ENCODE measurements around the gene UNC13B. TPM values are rescaled to one million over a fixed set of nuclear protein-coding genes. Genes with fewer than 3 reads are reported as not detected.

Gene UNC13B
- total and polyA plus RNA-seq, 2 of the 13 experiments (the other 11 are each of a cell fraction or from before 2014, with no cell fraction given), result 14.0 to 18.3 TPM

DNA sequence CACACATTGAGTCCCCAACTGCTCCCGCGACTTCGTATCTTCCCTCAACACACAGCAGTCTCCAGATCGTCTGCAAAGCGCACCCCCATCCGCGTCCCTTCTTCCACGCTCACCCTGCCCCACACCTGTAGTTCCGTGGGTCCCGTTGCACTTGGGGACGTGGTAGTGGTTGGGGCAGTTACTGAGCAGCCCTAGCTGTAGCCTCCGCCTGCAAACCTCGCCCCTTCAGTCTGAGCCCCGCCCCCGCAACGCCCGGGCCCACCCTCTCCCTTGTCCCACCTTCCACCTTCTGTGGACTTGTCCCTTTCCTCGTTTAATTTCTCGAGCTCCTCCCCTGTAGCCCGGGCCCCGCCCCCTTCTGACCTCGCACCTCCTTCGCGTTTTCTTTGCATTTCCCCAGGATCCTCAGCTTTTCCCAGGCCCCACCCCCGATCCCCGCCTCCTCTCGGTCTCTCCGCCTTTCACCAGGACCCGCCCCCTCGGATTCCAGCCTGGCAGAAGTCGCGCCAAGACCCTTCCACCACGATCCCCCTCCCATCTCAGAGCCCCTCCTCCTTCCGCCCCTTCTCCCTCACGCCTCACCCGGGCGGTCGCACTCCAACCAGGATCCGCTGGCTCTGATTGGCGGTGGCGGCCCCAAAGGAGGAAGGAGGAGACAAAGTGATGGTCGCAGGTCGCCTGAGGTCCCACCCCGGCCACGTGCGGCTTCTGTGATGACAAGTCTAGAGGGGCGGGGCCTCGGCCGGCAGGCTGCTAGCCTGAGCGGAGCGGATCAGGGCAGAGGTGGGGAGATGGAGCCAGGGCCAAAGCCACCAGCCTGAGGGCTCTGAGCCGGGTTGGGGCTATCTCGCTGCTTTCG lies 45.9 kb upstream of the UNC13B start, which contains the start of gene ATOSB (continued):
- TF ChIP-seq, protein P1, sequence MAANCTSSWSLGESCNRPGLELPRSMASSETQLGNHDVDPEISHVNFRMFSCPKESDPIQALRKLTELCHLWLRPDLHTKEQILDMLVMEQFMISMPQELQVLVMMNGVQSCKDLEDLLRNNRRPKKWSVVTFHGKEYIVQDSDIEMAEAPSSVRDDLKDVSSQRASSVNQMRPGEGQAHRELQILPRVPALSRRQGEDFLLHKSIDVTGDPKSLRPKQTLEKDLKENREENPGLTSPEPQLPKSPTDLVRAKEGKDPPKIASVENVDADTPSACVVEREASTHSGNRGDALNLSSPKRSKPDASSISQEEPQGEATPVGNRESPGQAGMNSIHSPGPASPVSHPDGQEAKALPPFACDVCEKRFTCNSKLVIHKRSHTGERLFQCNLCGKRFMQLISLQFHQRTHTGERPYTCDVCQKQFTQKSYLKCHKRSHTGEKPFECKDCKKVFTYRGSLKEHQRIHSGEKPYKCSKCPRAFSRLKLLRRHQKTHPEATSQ (CRISPR knock-in tag; IDR thresholded peaks at IDR 0.05; ENCODE audit: borderline replicate concordance), result no peak
- TF ChIP-seq ZNF891 (CRISPR knock-in tag; IDR thresholded peaks at IDR 0.05) (0 out of 2 replicates have a peak, but pooled peaks have one; percentile 11), ARNTL (CRISPR knock-in tag; IDR thresholded peaks at IDR 0.05) (peak; percentile 95), CBX1 (IDR thresholded peaks at IDR 0.05; ENCODE audit: low read depth) (peak; percentile 32), ZKSCAN8 (CRISPR knock-in tag; IDR thresholded peaks at IDR 0.05; ENCODE audit: borderline replicate concordance) (no peak), ZNF550 (CRISPR knock-in tag; IDR thresholded peaks at IDR 0.05; ENCODE audit: borderline replicate concordance) (no peak), ZMYM4 (CRISPR knock-in tag; IDR thresholded peaks at IDR 0.05) (peak; percentile 48; the same call in 1 of the 2 replicates)
- TF ChIP-seq, protein P2, sequence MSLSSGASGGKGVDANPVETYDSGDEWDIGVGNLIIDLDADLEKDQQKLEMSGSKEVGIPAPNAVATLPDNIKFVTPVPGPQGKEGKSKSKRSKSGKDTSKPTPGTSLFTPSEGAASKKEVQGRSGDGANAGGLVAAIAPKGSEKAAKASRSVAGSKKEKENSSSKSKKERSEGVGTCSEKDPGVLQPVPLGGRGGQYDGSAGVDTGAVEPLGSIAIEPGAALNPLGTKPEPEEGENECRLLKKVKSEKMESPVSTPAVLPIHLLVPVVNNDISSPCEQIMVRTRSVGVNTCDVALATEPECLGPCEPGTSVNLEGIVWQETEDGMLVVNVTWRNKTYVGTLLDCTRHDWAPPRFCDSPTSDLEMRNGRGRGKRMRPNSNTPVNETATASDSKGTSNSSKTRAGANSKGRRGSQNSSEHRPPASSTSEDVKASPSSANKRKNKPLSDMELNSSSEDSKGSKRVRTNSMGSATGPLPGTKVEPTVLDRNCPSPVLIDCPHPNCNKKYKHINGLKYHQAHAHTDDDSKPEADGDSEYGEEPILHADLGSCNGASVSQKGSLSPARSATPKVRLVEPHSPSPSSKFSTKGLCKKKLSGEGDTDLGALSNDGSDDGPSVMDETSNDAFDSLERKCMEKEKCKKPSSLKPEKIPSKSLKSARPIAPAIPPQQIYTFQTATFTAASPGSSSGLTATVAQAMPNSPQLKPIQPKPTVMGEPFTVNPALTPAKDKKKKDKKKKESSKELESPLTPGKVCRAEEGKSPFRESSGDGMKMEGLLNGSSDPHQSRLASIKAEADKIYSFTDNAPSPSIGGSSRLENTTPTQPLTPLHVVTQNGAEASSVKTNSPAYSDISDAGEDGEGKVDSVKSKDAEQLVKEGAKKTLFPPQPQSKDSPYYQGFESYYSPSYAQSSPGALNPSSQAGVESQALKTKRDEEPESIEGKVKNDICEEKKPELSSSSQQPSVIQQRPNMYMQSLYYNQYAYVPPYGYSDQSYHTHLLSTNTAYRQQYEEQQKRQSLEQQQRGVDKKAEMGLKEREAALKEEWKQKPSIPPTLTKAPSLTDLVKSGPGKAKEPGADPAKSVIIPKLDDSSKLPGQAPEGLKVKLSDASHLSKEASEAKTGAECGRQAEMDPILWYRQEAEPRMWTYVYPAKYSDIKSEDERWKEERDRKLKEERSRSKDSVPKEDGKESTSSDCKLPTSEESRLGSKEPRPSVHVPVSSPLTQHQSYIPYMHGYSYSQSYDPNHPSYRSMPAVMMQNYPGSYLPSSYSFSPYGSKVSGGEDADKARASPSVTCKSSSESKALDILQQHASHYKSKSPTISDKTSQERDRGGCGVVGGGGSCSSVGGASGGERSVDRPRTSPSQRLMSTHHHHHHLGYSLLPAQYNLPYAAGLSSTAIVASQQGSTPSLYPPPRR (CRISPR knock-in tag; IDR thresholded peaks at IDR 0.05; ENCODE audit: borderline replicate concordance), result no peak; the same call in 1 of the 2 replicates
- TF ChIP-seq, protein P3, sequence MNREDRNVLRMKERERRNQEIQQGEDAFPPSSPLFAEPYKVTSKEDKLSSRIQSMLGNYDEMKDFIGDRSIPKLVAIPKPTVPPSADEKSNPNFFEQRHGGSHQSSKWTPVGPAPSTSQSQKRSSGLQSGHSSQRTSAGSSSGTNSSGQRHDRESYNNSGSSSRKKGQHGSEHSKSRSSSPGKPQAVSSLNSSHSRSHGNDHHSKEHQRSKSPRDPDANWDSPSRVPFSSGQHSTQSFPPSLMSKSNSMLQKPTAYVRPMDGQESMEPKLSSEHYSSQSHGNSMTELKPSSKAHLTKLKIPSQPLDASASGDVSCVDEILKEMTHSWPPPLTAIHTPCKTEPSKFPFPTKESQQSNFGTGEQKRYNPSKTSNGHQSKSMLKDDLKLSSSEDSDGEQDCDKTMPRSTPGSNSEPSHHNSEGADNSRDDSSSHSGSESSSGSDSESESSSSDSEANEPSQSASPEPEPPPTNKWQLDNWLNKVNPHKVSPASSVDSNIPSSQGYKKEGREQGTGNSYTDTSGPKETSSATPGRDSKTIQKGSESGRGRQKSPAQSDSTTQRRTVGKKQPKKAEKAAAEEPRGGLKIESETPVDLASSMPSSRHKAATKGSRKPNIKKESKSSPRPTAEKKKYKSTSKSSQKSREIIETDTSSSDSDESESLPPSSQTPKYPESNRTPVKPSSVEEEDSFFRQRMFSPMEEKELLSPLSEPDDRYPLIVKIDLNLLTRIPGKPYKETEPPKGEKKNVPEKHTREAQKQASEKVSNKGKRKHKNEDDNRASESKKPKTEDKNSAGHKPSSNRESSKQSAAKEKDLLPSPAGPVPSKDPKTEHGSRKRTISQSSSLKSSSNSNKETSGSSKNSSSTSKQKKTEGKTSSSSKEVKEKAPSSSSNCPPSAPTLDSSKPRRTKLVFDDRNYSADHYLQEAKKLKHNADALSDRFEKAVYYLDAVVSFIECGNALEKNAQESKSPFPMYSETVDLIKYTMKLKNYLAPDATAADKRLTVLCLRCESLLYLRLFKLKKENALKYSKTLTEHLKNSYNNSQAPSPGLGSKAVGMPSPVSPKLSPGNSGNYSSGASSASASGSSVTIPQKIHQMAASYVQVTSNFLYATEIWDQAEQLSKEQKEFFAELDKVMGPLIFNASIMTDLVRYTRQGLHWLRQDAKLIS (CRISPR knock-in tag; IDR thresholded peaks at IDR 0.05), result no peak
- TF ChIP-seq, protein P4, sequence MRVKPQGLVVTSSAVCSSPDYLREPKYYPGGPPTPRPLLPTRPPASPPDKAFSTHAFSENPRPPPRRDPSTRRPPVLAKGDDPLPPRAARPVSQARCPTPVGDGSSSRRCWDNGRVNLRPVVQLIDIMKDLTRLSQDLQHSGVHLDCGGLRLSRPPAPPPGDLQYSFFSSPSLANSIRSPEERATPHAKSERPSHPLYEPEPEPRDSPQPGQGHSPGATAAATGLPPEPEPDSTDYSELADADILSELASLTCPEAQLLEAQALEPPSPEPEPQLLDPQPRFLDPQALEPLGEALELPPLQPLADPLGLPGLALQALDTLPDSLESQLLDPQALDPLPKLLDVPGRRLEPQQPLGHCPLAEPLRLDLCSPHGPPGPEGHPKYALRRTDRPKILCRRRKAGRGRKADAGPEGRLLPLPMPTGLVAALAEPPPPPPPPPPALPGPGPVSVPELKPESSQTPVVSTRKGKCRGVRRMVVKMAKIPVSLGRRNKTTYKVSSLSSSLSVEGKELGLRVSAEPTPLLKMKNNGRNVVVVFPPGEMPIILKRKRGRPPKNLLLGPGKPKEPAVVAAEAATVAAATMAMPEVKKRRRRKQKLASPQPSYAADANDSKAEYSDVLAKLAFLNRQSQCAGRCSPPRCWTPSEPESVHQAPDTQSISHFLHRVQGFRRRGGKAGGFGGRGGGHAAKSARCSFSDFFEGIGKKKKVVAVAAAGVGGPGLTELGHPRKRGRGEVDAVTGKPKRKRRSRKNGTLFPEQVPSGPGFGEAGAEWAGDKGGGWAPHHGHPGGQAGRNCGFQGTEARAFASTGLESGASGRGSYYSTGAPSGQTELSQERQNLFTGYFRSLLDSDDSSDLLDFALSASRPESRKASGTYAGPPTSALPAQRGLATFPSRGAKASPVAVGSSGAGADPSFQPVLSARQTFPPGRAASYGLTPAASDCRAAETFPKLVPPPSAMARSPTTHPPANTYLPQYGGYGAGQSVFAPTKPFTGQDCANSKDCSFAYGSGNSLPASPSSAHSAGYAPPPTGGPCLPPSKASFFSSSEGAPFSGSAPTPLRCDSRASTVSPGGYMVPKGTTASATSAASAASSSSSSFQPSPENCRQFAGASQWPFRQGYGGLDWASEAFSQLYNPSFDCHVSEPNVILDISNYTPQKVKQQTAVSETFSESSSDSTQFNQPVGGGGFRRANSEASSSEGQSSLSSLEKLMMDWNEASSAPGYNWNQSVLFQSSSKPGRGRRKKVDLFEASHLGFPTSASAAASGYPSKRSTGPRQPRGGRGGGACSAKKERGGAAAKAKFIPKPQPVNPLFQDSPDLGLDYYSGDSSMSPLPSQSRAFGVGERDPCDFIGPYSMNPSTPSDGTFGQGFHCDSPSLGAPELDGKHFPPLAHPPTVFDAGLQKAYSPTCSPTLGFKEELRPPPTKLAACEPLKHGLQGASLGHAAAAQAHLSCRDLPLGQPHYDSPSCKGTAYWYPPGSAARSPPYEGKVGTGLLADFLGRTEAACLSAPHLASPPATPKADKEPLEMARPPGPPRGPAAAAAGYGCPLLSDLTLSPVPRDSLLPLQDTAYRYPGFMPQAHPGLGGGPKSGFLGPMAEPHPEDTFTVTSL (CRISPR knock-in tag; IDR thresholded peaks at IDR 0.05; ENCODE audit: borderline replicate concordance), result no peak; the same call in 1 of the 2 replicates
